Thoracic aorta (tissue), 2 donors: ENCODE measurements around the gene ZNF423. TPM values are rescaled to one million over a fixed set of nuclear protein-coding genes. Genes with fewer than 3 reads are reported as not detected.

ENCODE experiments used
- ATAC-seq: fragments of 150-250 bp; one replicate; pipeline ENCODE4 v1.8.0; 2017; ENCODE audit warnings: low read depth; ENCODE audit not compliant: insufficient number of reproducible peaks, low FRiP score
- DNase-seq: peaks from one replicate; pipeline ENCODE4 v3.0.0-alpha.2; 2020; ENCODE audit warnings: low spot score
- H3K27ac ChIP-seq, 2 donors: fragments of 200-600 bp; sonication (generic); 1 replicate in 1 of 2; 2 replicates in 1 of 2; pipeline ENCODE4 v1.5.1; 2016; ENCODE audit warnings: mild to moderate bottlenecking in 2 of 2, moderate library complexity in 2 of 2
- H3K27me3 ChIP-seq: fragments of 200-600 bp; sonication (generic); replicated peaks from 2 replicates; pipeline ENCODE4 v1.6.0; 2016; ENCODE audit warnings: mild to moderate bottlenecking; ENCODE audit not compliant: insufficient read depth
- H3K36me3 ChIP-seq: fragments of 200-600 bp; sonication (generic); one replicate; pipeline ENCODE4 v1.5.1; 2016
- H3K4me1 ChIP-seq, 2 donors: fragments of 200-600 bp; sonication (generic); 1 replicate in 1 of 2; 2 replicates in 1 of 2; pipeline versions ENCODE4 v1.5.1 to v1.6.0; 2016; ENCODE audit warnings: low read depth in 2 of 2, mild to moderate bottlenecking in 1 of 2; ENCODE audit not compliant: control insufficient read depth in 1 of 2
- H3K4me3 ChIP-seq: fragments of 200-600 bp; sonication (generic); 2 replicates; pipeline ENCODE4 v1.5.1; 2016; ENCODE audit warnings: mild to moderate bottlenecking
- H3K9me3 ChIP-seq: fragments of 200-600 bp; sonication (generic); 2 replicates; pipeline ENCODE4 v1.5.1; 2016
- total RNA-seq, 2 donors: library from RNA; depleted of rRNA; stranded (reverse); fragments of >200 nt; gene quantifications; one replicate each; pipeline versions ENCODE4 v1.1.0 to v1.2.3, GENCODE V29; 2016
- TF ChIP-seq, protein P1 (sequence below): fragments of 200-600 bp; sonication (generic); IDR thresholded peaks from one replicate; pipeline ENCODE4 v1.5.1; 2019; ENCODE audit warnings: antibody characterized with exemption

Gene ZNF423
- total RNA-seq, 2 donors from 2014 or later = 16.2 to 22.9 TPM

DNA sequence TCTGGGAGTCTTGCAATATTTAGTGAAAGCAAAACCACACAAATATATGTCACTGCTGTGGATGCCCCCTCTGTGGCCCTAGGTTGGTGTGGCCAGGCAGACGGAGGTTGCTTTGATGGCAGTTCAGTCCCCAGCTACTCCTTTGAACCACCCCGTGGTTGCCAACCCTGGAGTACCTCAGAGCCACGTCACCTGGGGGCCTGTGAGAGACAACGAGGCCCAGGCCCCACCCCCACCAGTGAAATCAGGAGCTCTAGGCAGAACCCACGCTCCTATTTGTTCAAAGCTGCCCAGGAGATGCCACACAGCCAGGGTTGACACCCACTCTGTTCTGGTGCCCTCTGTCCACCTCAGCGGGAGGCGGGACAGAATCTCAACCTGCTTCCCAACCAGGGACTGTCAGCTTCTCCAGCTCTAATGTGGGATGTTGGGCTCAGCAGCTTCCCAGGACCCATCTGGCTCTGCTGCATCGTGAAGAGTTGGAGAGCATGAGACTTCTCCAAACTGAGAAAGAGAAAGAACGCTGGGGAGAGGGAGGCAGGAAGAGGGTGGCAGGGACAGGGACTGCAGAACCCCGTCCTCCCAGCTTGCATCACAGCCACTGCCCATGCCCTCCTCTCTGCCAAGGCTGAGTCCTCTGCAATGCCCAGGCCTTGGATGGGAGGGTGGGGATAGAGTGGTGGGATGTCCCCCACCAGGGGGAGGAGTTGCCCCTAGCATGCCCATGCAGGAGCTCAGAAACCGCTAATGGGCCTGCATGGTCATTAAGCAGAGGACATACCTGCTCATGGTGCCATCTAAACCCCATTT, 400.5 kb downstream of the ZNF423 start:
- no peak for ATAC-seq
- TF ChIP-seq, protein P1, sequence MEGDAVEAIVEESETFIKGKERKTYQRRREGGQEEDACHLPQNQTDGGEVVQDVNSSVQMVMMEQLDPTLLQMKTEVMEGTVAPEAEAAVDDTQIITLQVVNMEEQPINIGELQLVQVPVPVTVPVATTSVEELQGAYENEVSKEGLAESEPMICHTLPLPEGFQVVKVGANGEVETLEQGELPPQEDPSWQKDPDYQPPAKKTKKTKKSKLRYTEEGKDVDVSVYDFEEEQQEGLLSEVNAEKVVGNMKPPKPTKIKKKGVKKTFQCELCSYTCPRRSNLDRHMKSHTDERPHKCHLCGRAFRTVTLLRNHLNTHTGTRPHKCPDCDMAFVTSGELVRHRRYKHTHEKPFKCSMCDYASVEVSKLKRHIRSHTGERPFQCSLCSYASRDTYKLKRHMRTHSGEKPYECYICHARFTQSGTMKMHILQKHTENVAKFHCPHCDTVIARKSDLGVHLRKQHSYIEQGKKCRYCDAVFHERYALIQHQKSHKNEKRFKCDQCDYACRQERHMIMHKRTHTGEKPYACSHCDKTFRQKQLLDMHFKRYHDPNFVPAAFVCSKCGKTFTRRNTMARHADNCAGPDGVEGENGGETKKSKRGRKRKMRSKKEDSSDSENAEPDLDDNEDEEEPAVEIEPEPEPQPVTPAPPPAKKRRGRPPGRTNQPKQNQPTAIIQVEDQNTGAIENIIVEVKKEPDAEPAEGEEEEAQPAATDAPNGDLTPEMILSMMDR = no peak

DNA sequence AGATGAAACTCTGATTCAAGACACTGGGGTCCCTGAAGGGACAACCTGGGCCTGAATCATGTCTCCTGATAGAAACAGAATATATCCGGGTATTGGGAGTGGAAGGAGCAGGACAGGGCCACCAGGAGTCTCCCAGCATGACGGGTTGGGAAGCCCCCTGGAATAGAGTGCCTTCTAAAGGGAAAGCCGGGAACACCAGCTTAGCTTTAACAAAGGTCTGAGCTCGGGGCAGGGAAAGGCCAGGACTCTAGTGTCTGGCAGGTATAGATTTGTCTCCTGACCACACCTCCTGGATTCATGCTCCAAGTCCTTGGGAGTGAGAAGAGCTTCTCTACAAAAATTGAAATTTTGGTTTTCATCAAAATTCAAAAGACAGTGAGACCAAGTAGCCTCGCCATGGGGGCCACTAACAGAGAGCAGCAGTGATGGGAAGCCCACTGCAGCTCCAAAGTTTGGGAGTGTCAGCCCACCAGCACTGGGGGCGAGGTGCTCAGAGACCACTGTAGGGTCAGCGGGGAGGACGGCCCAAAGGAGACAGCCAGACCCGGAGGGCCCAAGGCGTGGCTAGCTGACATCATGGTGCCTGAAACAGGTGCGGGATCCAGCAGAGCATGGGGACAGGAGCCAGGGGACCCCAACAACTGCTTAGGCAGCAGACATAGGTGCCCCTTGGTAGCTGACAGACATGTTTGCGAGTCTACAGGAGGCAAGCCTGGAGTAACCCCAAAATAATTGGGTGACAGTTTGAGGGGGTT, 401.3 kb downstream of the ZNF423 start:
- ATAC-seq (no peak), DNase-seq (no peak)
- no peak overlapping the region for H3K27ac ChIP-seq

More for the DNA sequence above, 400.5 kb downstream of the ZNF423 start:
- no peak for DNase-seq
- H3K4me3 ChIP-seq = no peak overlapping the region
- no peaks in the 10 kb centered on the region for H3K36me3 ChIP-seq
- no peak overlapping the region for H3K27ac ChIP-seq
- no peaks in the 10 kb centered on the region for H3K9me3 ChIP-seq
- no peaks in the 10 kb centered on the region for H3K27me3 ChIP-seq
- H3K4me1 ChIP-seq = no peaks in the 10 kb centered on the region

DNA sequence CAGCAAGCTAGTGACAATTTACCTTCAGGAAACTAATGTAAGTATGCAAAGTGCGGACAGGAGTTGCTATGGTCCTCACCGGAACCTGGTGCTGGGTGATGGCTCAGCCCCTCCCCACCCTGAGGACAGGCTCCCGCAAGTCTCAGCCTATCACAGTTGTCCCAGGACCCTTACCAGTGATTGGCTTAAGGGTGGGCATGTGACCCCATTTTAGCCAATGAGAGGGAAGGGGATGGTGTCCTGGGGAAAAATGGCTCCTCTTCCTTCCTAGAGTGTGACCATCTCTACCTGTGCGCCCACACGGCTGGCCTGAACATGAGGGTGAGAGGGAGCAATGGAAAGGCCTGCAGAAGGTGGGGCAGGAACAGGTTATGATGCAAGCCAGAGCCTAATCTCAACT, 401.9 kb downstream of the ZNF423 start:
- H3K36me3 ChIP-seq = no peaks in the 10 kb centered on the region
- H3K27me3 ChIP-seq = no peaks in the 10 kb centered on the region
- H3K4me3 ChIP-seq = no peak overlapping the region
- H3K4me1 ChIP-seq = no peaks in the 10 kb centered on the region
- H3K27ac ChIP-seq = no peak overlapping the region
- ATAC-seq (no peak), DNase-seq (no peak)
- no peaks in the 10 kb centered on the region for H3K9me3 ChIP-seq
- TF ChIP-seq, protein P1 = no peak

More for the DNA sequence above, 401.3 kb downstream of the ZNF423 start:
- H3K9me3 ChIP-seq = no peaks in the 10 kb centered on the region
- no peaks in the 10 kb centered on the region for H3K27me3 ChIP-seq
- no peak overlapping the region for H3K4me3 ChIP-seq
- H3K4me1 ChIP-seq = no peaks in the 10 kb centered on the region
- TF ChIP-seq, protein P1 = no peak
- no peaks in the 10 kb centered on the region for H3K36me3 ChIP-seq

DNA sequence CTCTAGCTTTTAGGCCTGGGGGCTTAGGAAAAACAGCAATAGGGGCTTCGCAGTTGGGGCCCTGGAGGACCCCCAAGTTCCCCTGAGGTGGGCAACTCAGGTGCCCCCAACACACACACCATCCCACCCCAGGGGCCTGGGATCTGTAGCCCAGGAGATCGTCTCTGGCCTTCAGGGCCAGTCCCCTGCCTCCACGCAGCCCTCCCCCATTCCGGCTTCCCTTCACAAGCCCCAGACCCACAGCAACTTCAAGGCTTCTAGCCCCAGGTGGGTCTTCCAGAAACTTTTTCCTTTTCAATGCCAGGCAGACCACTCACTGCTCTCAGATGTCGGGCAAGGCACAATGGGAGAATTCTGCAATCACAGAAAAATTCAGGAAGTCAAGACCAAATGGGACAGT, 402.9 kb downstream of the ZNF423 start:
- Histone ChIP-seq H3K27ac (no peak overlapping the region), H3K4me3 (no peak overlapping the region), H3K27me3 (no peaks in the 10 kb centered on the region), H3K4me1 (no peaks in the 10 kb centered on the region), H3K36me3 (no peaks in the 10 kb centered on the region), H3K9me3 (no peaks in the 10 kb centered on the region)
- ATAC-seq (no peak), DNase-seq (no peak)
- TF ChIP-seq, protein P1 = no peak

DNA sequence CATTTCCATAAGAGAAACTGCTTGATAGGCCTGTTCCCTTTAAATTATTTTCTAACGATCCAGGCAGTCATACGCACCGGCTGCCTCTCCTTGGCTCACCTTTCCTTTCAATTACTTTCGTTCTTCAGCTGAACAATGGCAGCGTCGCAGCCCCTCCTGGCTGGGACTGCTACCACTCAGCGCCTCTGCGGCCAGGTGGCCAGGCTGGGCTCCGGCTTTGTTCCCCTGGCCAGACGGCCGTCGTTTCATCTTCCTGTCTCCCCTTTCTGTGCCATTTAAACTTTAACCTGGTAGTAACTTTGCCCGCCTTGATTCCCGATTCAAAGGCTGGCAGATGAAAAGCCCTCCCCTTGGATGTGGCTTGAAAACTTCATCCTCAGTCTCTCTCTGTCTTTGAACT, 403.3 kb downstream of the ZNF423 start:
- no peak overlapping the region for H3K27ac ChIP-seq

More for the DNA sequence above, 403.3 kb downstream of the ZNF423 start:
- no peaks in the 10 kb centered on the region for H3K27me3 ChIP-seq
- no peaks in the 10 kb centered on the region for H3K36me3 ChIP-seq
- DNase-seq (no peak), ATAC-seq (no peak)
- TF ChIP-seq, protein P1 = no peak
- H3K4me3 ChIP-seq = no peak overlapping the region
- no peaks in the 10 kb centered on the region for H3K4me1 ChIP-seq
- H3K9me3 ChIP-seq = no peaks in the 10 kb centered on the region
